Loucy (cell line): ENCODE data around the gene PPP3CA.

Experiments used
- H2AFZ ChIP-seq: fragments of 200-600 bp; sonication (generic); 2 replicates; pipeline ENCODE4 v1.6.0; 2016; ENCODE audit warnings: antibody characterized with exemption, mild to moderate bottlenecking, low read length, moderate library complexity
- H3F3A ChIP-seq: fragments of 200-600 bp; 2 replicates; pipeline ENCODE4 v1.6.0; 2016; ENCODE audit warnings: antibody characterized with exemption, low read depth, mild to moderate bottlenecking
- H3K27me3 ChIP-seq: fragments of 200-600 bp; sonication (generic); 2 replicates; pipeline ENCODE4 v1.6.1; 2014; ENCODE audit warnings: low read length, mild to moderate bottlenecking; ENCODE audit not compliant: insufficient read depth, poor library complexity, severe bottlenecking
- H3K36me3 ChIP-seq: fragments of 200-600 bp; sonication (generic); 2 replicates; pipeline ENCODE4 v1.6.1; 2016; ENCODE audit warnings: low read length; ENCODE audit not compliant: insufficient read depth
- H3K4me1 ChIP-seq: fragments of 200-600 bp; sonication (generic); 2 replicates; pipeline ENCODE4 v1.5.1; 2014; ENCODE audit warnings: low read length, mild to moderate bottlenecking; ENCODE audit not compliant: insufficient read depth, poor library complexity, severe bottlenecking
- H3K4me2 ChIP-seq: fragments of 200-600 bp; sonication (generic); 2 replicates; pipeline ENCODE4 v1.6.0; 2014; ENCODE audit warnings: antibody characterized with exemption, low read length, low read depth, mild to moderate bottlenecking; ENCODE audit not compliant: poor library complexity, severe bottlenecking
- H3K4me3 ChIP-seq: fragments of 200-600 bp; sonication (generic); 2 replicates; pipeline ENCODE4 v1.5.1; 2014; ENCODE audit warnings: low read length, mild to moderate bottlenecking, mixed read lengths; ENCODE audit not compliant: poor library complexity, severe bottlenecking
- H3K79me2 ChIP-seq: fragments of 200-600 bp; sonication (generic); 2 replicates; pipeline ENCODE4 v1.6.1; 2014; ENCODE audit warnings: low read length; ENCODE audit not compliant: insufficient read depth
- H3K9ac ChIP-seq: fragments of 200-600 bp; sonication (generic); 2 replicates; pipeline ENCODE4 v1.6.0; 2014; ENCODE audit warnings: mild to moderate bottlenecking, low read depth, low read length, moderate library complexity; ENCODE audit not compliant: poor library complexity, severe bottlenecking
- H3K9me2 ChIP-seq: fragments of 200-600 bp; sonication (generic); replicated peaks from 2 replicates; pipeline ENCODE4 v1.6.1; 2016; ENCODE audit warnings: low read depth, low read length, mixed read lengths
- H3K9me3 ChIP-seq: fragments of 200-600 bp; sonication (generic); 2 replicates; pipeline ENCODE4 v1.6.1; 2014; ENCODE audit warnings: mild to moderate bottlenecking, antibody characterized with exemption, low read length, low read depth; ENCODE audit not compliant: insufficient read depth
- H4K20me1 ChIP-seq: fragments of 200-600 bp; sonication (generic); 2 replicates; pipeline ENCODE4 v1.6.0; 2014; ENCODE audit warnings: antibody characterized with exemption, low read length, mild to moderate bottlenecking; ENCODE audit not compliant: insufficient read depth, poor library complexity, severe bottlenecking
- EZH2phosphoT487 ChIP-seq: fragments of 200-600 bp; IDR thresholded peaks from 2 replicates; pipeline ENCODE4 v1.6.1; 2018; ENCODE audit warnings: antibody characterized with exemption, mild to moderate bottlenecking, moderate library complexity, borderline replicate concordance
- TF ChIP-seq, protein P1 (sequence below): fragments of 200-600 bp; sonication (generic); conservative IDR thresholded peaks from 2 replicates; pipeline ENCODE4 v1.5.1; 2014; ENCODE audit warnings: mild to moderate bottlenecking, antibody characterized with exemption, low read length

PPP3CA gene

GRCh38 chr4:101119141-101119540 lies 228.2 kb downstream of the PPP3CA start:
- TF ChIP-seq EZH2phosphoT487, result no peak
- TF ChIP-seq, protein P1, sequence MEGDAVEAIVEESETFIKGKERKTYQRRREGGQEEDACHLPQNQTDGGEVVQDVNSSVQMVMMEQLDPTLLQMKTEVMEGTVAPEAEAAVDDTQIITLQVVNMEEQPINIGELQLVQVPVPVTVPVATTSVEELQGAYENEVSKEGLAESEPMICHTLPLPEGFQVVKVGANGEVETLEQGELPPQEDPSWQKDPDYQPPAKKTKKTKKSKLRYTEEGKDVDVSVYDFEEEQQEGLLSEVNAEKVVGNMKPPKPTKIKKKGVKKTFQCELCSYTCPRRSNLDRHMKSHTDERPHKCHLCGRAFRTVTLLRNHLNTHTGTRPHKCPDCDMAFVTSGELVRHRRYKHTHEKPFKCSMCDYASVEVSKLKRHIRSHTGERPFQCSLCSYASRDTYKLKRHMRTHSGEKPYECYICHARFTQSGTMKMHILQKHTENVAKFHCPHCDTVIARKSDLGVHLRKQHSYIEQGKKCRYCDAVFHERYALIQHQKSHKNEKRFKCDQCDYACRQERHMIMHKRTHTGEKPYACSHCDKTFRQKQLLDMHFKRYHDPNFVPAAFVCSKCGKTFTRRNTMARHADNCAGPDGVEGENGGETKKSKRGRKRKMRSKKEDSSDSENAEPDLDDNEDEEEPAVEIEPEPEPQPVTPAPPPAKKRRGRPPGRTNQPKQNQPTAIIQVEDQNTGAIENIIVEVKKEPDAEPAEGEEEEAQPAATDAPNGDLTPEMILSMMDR, result no peak
- H3K9me3 ChIP-seq, result no peaks in the 10 kb centered on the region
- H3K27me3 ChIP-seq, result no peaks in the 10 kb centered on the region
- peaks cover 11% of the 10 kb centered on the region for H3K4me1 ChIP-seq
- H3K36me3 ChIP-seq, result no peaks in the 10 kb centered on the region
- H3K4me3 ChIP-seq, result no peak overlapping the region
- H2AFZ ChIP-seq, result no peak overlapping the region
- H3K4me2 ChIP-seq, result no peak overlapping the region
- no peaks in the 10 kb centered on the region for H4K20me1 ChIP-seq
- no peaks in the 10 kb centered on the region for H3F3A ChIP-seq
- H3K79me2 ChIP-seq, result no peaks in the 10 kb centered on the region
- H3K9me2 ChIP-seq, result no peaks in the 10 kb centered on the region
- no peak overlapping the region for H3K9ac ChIP-seq

DNA sequence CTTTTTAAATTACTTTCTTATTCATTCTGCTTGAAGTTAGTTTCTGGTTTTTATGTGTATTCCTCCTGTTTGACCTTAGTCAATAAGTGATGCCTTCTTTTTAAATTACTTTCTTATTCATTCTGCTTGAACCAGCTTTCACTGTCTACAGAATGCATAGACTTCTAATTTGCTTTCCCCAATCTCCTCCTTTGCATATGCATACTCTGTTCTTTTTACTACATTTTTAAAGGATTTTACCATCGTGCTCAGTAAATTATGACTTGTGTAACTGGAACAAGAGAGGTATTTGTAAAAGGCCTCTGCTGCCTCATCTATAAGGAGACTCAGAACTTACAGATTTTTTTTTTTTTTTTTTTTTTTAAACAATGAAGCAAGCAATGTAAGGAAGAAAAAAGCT lies 228.7 kb downstream of the PPP3CA start:
- Histone ChIP-seq H3F3A (no peaks in the 10 kb centered on the region), H3K9ac (no peak overlapping the region), H3K79me2 (no peaks in the 10 kb centered on the region)

GRCh38 chr4:101115887-101116286 lies 231.4 kb downstream of the PPP3CA start:
- no peaks in the 10 kb centered on the region for H3F3A ChIP-seq
- peaks cover 3% of the 10 kb centered on the region for H3K4me1 ChIP-seq
- H3K4me3 ChIP-seq, result no peak overlapping the region
- no peaks in the 10 kb centered on the region for H3K27me3 ChIP-seq
- H3K4me2 ChIP-seq, result no peak overlapping the region
- H2AFZ ChIP-seq, result no peak overlapping the region
- no peaks in the 10 kb centered on the region for H3K79me2 ChIP-seq
- no peaks in the 10 kb centered on the region for H4K20me1 ChIP-seq
- no peaks in the 10 kb centered on the region for H3K9me2 ChIP-seq
- no peaks in the 10 kb centered on the region for H3K9me3 ChIP-seq
- no peaks in the 10 kb centered on the region for H3K36me3 ChIP-seq
- no peak for TF ChIP-seq EZH2phosphoT487
- TF ChIP-seq, protein P1, result no peak
- H3K9ac ChIP-seq, result no peak overlapping the region

More for the DNA sequence above, 228.7 kb downstream of the PPP3CA start:
- H3K4me1 ChIP-seq, result peaks cover 7% of the 10 kb centered on the region
- no peak overlapping the region for H3K4me2 ChIP-seq
- H3K9me2 ChIP-seq, result no peaks in the 10 kb centered on the region
- no peaks in the 10 kb centered on the region for H3K27me3 ChIP-seq
- no peak overlapping the region for H3K4me3 ChIP-seq
- no peak overlapping the region for H2AFZ ChIP-seq
- H3K9me3 ChIP-seq, result no peaks in the 10 kb centered on the region
- no peaks in the 10 kb centered on the region for H4K20me1 ChIP-seq
- H3K36me3 ChIP-seq, result no peaks in the 10 kb centered on the region
- TF ChIP-seq EZH2phosphoT487, result no peak
- TF ChIP-seq, protein P1, result no peak
